H1 (cell line): ENCODE measurements around the gene ELMO1. TPM values are rescaled to one million over a fixed set of nuclear protein-coding genes. Genes with fewer than 3 reads are reported as not detected.

Experiments
- CHD7 ChIP-seq: fragments of 300-600 bp; sonication (generic); IDR thresholded peaks from 2 replicates; pipeline ENCODE4 v1.7.1; 2012; ENCODE audit warnings: low read length, moderate library complexity, mild to moderate bottlenecking, inconsistent platforms; ENCODE audit not compliant: insufficient replicate concordance
- PHF8 ChIP-seq: fragments of 200-600 bp; sonication (generic); conservative IDR thresholded peaks from 2 replicates; pipeline ENCODE4 v1.7.1; 2012; ENCODE audit warnings: low read depth, mild to moderate bottlenecking, inconsistent platforms, low read length, moderate library complexity
- polyA plus RNA-seq, 7 experiments: library from polyadenylated mRNA; depleted of rRNA in 3 of 7; stranded (reverse) in 5 of 7; unstranded in 2 of 7; fragments of >200 nt in 5 of 7; fragments of 200-250 nt in 2 of 7; gene quantifications; 1 replicate in 5 of 7; 2 replicates in 1 of 7; 4 replicates in 1 of 7; pipeline versions ENCODE4 v1.2.1 to v1.2.3, GENCODE V29; 2011 to 2013; ENCODE audit warnings: missing spikeins in 2 of 7, mixed read lengths in 2 of 7
- total RNA-seq: library from RNA; stranded (reverse); fragmentation: NEBNext Ultra II Directional; extraction: Animal tissue kit (Norgen Biotek cat#: 25700); gene quantifications from 2 replicates; pipeline ENCODE4 v1.2.1, GENCODE V29; 2021

ELMO1 gene
- total and polyA plus RNA-seq, 2 of the 8 experiments (the other 6 are each of a cell fraction or from before 2014, with no cell fraction given), result 18.4 to 21.0 TPM

- no peak for TF ChIP-seq CHD7
- TF ChIP-seq PHF8, result no peak
Observed at GRCh38 chr7:36896418-36896817, 552.2 kb downstream of the ELMO1 start (continued).
